HepG2 (cell line): Measurements from ENCODE around the gene GNAZ. TPM values are rescaled to one million over a fixed set of nuclear protein-coding genes. Genes with fewer than 3 reads are reported as not detected.

Source experiments
- CBX1 ChIP-seq: IDR thresholded peaks from one replicate; pipeline ENCODE4 v1.6.1; 2016; ENCODE audit warnings: antibody characterized with exemption, low read depth
- POLR2G ChIP-seq: fragments of 200-400 bp; formaldehyde crosslinking; IDR thresholded peaks from 2 replicates; pipeline ENCODE4 v1.6.1; 2018; ENCODE audit warnings: mild to moderate bottlenecking, low read depth, low read length, moderate library complexity
- ZNF407 ChIP-seq: sonication (generic); formaldehyde crosslinking; IDR thresholded peaks from one replicate; pipeline ENCODE4 v1.5.1; 2020; ENCODE audit warnings: mild to moderate bottlenecking, missing genetic modification reagents; ENCODE audit errors: not compliant biosample characterization
- ZNF629 ChIP-seq: sonication (generic); formaldehyde crosslinking; conservative IDR thresholded peaks from 2 replicates; pipeline ENCODE4 v1.5.0; 2020; ENCODE audit warnings: missing genetic modification reagents
- ZNF766 ChIP-seq: sonication (generic); formaldehyde crosslinking; IDR thresholded peaks from 2 replicates; pipeline ENCODE4 v1.5.0; 2020; ENCODE audit warnings: missing genetic modification reagents, borderline replicate concordance
- polyA plus RNA-seq, 8 experiments: library from polyadenylated mRNA; depleted of rRNA in 3 of 8; stranded (reverse) in 7 of 8; unstranded in 1 of 8; fragments of >200 nt; fragmentation: Illumina TruSeq in 4 of 8; extraction: Trizol in 4 of 8; gene quantifications; 2 replicates each; pipeline versions ENCODE4 v1.2.1 to v1.2.3, GENCODE V29; 2011 to 2016; ENCODE audit warnings: low read depth in 4 of 8, missing spikeins in 1 of 8, mixed read lengths in 1 of 8; ENCODE audit not compliant: insufficient read depth in 1 of 8
- total RNA-seq, 5 experiments: library from RNA; depleted of rRNA; stranded (reverse); fragments of >200 nt; fragmentation: Illumina TruSeq; extraction: Trizol; gene quantifications; 2 replicates each; pipeline ENCODE4 v1.2.3, GENCODE V29; 2016; ENCODE audit warnings: low read depth in 1 of 5

GNAZ gene
- total and polyA plus RNA-seq, 2 of the 13 experiments (the other 11 are each of a cell fraction or from before 2014, with no cell fraction given): 11.4 to 22.3 TPM

DNA sequence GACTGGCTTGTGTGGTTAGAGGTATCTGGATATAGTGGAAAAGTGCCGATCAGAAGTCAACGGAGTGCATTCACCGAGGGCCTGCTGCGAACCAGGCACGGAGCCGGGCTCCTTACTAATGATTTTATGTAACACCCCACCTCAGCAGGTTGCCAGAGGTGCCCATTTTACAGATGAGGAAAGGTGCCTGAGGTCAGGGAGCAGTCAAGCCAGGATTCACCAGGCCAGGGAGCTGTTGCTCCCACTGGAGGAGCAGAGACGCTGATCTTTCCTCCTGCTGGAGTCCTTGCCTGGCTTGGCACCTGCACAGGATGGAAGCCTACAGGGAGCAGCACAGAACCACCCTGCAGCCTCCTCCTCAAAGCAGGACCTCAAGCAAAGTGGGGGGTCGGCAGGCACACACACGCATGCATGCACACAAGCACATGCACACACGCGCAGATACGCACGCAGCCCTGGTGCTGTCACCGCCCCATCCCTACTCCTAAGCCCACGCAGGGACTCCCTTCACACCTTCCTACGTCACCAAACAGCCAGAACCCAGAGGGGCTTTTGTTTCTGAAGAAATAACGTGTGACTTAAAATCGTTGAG lies 55.3 kb downstream of the GNAZ start (continued):
- TF ChIP-seq ZNF407 (CRISPR knock-in tag) (no peak), ZNF766 (CRISPR knock-in tag) (no peak), POLR2G (0 out of 2 replicates have a peak, but pooled peaks have one; percentile 25), CBX1 (no peak), ZNF629 (CRISPR knock-in tag) (peak; percentile 55)
